Body of pancreas (tissue), 4 donors: ENCODE results near the gene AIMP2.

Experiments used
- POLR2A ChIP-seq, 3 donors: fragments of 450-650 bp; IDR thresholded peaks; one replicate each; pipeline ENCODE4 v1.6.1; 2016; ENCODE audit warnings: antibody characterized with exemption in 3 of 3, mild to moderate bottlenecking in 2 of 3
- TF ChIP-seq, protein P1 (sequence below), 7 experiments: fragments of 450-650 bp in 4 of 7; fragments of 200-600 bp in 3 of 7; sonication (generic) in 3 of 7; IDR thresholded peaks; one replicate each; pipeline ENCODE4 v1.5.1; 2016 to 2019; ENCODE audit warnings: antibody characterized with exemption in 7 of 7

DNA sequence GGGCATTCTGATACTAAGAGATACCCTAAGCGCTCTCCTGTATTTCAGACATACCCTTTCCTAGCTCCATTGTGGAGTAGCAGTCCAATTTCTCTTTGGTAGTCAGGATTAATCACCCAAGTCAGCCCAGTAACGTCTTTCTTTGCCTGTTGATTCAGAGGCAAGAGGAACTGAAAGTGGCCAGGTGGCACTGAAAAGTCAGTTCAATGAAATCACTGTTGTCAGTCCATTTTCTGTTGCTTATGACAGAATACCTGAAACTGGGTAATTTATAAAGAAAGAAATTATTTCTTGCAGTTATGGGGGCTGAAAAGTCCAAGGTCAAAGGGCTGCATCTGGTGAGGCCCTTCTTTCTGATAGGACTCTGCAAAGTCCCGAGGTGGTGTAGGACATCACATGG is 62.3 kb downstream of the AIMP2 start:
- TF ChIP-seq POLR2A (IDR thresholded peaks at IDR 0.05), result no peak
- TF ChIP-seq, protein P1, sequence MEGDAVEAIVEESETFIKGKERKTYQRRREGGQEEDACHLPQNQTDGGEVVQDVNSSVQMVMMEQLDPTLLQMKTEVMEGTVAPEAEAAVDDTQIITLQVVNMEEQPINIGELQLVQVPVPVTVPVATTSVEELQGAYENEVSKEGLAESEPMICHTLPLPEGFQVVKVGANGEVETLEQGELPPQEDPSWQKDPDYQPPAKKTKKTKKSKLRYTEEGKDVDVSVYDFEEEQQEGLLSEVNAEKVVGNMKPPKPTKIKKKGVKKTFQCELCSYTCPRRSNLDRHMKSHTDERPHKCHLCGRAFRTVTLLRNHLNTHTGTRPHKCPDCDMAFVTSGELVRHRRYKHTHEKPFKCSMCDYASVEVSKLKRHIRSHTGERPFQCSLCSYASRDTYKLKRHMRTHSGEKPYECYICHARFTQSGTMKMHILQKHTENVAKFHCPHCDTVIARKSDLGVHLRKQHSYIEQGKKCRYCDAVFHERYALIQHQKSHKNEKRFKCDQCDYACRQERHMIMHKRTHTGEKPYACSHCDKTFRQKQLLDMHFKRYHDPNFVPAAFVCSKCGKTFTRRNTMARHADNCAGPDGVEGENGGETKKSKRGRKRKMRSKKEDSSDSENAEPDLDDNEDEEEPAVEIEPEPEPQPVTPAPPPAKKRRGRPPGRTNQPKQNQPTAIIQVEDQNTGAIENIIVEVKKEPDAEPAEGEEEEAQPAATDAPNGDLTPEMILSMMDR (IDR thresholded peaks at IDR 0.05), result no peak
